C1 segment of cervical spinal cord (tissue), 14 donors: ENCODE measurements around the gene OPCML.

Source experiments
- DNase-seq, 14 donors: peaks; one replicate each; lab custom pipeline; 2025; lab: John Stamatoyannopoulos, UW

Gene OPCML

DNA sequence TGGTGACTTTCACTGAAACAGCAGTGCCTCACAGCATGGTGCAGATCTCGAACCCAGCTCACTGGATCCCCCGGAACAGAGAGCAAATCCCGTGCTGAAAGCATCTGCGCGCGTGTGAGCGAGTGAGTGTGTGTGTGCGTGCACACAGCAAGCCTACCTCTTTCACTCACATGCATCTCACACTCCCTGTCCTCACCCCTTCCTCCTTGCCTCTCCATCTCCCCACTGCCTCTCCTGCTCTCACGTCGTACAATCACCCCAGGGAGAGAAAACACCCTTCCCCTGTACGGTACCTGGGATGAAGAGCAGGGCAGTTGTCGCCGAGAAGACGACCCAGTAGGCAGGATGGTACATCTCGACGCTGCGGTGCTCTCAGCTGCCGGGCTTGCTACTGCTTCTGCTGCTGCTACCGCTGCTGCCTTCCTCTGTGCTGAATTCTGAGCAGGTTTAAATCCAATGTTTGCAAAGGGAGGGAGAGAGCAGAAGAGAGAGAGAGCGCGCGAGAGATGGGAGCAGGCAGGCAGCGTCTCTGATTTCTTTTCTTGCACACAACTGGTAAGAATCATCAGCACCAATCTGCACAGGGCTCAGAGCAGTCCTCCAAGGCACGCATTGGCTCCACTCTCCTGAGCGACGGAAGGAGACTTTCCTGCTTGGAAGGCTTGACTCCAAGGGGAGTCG lies at the start of gene OPCML:
Gene OPCML, minus strand, starts transcription at position 531 of the 681 bp plus-strand sequence.
- no peak for DNase-seq

DNA sequence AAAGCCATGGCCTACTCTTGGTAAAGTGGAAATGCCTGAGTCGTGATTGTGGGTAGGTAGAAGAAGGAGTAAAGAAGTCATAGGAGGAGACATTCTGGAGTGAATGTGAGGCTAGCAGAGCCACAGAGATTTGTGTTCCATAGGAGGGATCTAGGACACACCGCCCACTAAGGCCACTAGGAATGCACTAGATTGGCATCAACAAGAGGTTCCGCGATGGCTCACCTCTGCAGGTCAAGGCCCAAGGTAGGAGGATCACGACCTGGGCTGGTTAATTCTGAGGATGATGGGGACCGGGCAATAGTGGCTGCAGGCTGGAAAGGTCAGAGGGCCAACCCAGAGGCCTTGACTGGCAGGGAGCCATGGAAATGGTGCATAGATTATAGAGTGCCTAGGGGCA lies 48.8 kb upstream of the OPCML start:
- DNase-seq: no peak

DNA sequence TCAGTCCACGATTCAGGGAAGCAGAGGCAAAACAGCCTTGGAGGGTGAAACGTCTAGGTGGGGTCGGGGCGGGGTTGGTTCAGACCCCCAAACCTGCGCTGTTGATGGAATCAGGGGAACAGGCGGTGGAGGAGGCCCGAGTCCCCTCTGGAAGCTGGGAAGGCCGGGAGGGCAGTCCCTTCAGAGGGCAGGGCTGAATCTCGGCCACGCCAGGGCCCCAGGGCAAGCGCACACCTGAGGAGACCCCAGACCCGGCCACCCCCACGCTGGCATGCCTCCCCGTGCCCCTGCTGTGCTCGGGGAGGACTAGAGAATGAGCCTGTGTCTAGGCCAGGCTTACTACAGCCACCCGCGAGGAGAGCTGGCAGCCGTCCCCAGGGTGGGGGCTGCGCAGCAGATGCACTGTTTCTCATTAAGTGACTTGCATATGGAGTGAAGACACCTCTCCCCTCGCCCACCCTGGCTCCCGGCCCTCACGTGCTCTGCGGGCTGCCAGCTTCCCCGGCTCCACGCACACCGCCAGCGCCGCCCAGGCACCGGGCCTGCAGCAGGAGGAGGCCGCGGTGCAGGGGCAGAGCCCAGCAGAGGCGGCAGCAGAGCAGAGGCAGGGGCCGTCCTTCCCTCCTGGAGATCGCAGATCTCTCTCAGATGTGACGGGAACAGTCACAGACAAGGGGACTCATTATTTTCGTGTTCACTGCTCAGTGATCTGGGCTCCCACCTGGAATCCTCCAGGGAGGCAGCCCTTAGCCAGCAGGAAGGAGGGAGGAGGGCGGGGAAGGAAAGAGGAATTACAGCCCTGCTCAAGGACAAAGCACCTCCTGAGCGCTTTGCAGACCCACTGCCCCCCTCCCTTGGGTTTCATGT lies 47.1 kb upstream of the OPCML start:
- no peak for DNase-seq

DNA sequence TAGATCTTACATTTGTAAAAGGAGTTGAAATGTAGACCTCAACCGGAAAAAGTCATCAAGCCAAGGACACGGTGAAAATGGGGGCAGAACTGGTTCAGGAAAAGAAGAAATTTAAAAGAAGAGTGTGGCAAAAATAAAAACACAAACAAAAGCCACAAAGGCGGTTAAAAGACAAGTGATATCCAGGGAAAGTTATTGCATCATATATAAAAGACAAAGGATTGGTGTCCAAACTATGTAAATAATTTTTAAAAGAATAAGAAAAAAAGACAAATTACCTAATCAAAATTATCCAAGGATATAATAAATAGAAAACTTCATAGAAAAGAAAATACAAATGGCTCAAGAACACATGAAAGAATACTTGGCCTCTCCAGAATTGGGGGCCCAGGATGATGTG lies 45.1 kb upstream of the OPCML start:
- DNase-seq: no peak

DNA sequence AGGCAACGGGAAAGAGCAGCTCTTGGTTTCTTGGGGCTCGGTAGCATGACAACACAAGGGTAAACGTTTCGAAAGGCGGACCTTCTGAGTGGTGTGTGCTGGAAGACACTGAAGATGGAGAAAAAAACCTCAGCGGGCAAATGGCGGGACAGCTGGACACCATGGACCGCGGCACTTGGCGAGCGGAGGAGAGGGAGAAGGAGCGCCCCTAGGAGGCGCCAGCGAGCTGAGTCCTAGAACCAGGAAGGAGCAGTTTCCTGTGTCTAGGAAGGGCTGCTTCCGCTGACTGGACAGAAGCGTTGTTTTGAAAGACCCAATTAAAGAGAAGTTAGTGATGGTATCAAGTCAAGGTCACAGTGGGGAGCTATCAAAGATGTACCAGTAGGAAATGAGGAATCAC lies 44.0 kb upstream of the OPCML start:
- no peak for DNase-seq

DNA sequence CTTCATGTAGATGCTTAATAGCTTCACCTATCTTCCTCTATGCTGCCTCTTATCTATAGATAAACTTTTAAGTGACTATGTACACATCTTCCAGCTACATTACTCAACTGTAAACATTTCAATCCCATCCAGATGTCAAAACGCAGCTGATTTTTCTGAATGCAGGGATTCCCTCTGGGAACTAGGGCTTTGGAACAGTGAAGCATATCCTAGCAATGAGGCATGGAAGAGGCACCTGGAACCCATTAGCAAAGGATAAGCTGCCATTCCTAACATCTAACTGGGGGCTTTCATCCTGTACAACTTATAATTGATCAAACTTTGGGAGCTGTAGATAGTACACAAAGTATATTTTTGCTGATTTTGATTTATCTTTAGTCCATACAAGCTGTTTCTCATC lies 40.8 kb upstream of the OPCML start:
- no peak for DNase-seq

DNA sequence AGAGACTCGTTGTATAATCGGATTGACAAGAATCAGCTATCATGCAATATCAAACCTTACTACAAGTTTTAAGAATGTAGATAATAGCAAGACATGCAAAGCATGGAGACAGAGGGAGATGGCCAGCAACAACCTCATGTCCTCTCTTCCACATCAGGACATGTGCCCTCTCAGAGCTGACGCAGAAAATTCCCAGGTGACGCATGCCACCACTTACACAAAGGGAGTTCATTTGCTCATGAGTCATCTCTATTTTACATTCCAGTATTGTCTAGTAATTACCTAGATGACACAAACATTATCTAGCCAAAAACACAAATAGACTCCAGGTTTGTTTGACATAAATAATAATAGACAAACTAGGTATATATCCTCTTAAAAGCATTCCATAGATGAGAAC lies 38.1 kb upstream of the OPCML start:
- DNase-seq: no peak

DNA sequence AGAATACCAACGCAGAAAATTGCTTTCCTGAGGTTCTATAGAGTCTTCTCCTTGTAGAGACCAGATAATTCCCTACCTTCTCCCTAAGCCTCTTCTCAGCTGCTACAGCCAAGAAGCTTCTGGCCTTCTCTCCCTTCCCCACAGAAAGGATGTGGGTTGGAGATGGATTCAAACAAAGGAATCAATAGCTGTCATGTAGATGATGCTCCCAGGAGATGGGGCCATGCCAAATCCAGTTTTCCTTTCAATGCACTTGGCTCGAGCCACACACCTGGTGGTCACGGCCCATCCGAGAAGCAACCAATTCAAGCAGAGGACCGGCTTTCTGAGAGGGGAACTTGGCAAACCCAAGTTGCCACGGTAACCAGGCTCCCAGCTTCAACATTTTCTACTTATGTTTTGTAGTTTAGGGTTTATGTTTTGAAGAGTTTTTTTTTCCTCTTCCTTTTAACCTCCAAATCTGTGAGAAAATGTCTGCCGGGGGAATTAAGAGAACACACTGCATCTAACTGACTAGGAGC lies 31.3 kb upstream of the OPCML start:
- DNase-seq: no peak

DNA sequence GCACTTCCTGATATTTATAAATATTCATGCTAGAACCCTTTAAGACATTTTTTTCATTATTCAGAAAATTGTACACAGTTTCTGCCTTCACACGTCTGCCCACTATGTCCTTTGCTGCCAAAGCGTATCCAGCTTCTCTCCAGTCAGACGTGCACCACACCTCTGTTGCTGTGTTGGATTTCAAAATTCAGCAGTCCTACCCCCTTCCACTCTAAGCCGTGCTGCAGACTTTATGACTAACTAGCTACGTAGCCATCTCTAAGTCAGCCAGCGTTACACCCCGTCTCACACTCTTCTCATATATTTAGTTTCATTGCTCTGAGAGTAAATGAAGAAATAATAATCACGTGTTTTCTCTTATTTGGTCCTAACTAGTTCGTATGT lies 28.2 kb upstream of the OPCML start:
- no peak for DNase-seq

DNA sequence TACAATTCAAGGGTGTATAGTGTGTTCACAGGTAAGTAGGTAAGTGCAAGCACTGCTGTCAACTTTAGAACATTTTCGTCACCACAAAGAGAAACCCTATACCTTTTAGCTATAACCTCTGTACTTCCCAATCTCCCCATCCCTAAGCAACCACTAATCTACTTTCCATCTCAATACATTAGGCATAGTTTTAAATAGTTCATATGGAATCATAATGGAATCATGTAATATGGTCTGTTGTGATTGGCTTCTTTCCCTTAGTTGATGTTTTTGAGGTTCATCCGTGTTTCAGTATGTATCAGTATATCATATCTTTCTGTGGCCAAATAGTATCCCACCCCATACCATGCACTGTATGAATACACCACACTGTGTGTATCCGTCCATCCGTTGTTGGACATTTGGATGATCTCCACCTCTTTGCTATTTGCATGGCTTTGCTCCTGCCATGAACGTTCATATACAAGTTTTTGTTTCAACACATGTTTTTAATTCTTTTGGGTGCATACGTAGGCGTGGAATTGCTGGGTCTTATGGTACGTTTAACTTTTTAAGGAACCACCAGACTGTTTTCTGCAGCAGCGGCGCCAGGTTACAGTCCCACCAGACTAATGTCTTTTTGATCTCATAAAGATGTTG lies 27.7 kb upstream of the OPCML start:
- DNase-seq: no peak

DNA sequence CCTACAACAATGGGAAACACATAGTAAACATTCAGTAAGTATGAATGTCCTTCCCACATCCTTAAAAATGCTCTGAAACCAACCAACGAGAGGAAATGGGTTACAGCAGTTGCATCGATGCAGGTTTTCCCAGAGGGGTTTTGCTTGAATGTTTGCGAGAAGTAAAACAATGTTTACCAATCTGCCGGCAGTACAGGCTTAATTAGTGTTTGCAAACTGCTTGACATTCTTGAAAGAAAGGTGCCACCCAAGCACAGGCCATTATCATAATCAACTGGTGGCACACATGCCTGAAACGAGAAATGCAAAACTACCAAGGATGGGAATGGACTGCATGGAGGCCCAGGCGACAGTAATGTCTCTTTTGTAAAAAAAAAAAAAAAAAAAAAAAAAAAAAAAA lies 27.1 kb upstream of the OPCML start:
- DNase-seq: no peak

DNA sequence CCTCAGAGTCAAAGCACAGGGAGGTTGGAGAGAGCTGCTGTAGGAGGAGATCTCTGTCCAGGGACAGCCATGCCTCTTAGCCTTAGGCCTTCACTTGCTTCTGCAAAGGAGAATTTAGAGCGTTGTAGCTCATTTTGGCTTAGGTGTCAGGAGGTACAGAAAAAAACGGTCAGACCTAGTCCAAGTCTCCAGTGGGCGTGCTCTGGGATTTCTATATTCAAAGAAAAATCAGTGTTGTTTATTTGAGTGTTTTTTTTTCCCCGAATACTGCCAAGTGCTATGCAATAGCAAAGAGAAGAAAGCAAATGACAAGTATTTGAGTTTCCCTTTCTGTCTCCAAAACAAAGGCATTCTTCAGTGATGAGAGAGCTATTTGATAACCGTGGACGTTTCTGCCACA lies 22.7 kb upstream of the OPCML start:
- no peak for DNase-seq

DNA sequence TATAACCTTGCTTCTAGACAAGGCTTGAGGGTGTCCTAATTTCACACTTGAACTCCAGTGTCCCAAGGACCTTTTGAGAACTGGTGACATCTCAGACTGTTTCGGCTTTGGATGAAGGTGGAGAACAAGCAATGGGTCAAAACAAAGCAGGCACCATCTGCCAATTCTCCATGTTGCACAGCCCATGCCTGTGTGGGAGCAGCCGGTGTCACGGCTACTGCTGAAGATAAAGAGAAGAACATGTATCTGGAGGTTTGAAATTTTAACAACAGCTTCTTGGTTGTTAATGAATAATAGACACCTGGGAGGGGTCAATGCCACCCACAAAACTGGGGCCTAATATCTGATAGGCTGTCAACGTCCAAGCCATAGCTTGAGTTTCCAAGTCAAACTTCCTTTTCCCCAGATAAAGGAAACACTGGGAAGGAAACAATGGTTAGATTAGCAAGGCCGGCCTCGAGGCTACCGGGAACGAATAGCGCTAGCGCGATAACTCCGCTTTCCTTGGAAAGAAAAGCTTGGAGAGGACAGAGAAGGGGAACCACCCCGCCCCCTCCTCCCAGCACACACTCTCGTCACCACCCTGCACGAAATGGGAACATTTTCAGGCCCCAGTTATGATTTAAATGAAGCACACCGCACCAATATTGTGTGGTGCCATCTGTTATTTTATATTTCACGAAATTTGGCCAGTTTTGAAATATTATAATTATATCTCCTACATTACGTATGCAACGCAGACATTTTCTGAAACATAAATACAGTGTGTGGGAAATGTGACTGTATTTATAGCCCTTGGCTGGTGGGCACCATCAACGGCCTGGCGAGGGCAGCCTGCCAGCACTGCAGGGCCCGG lies 21.8 kb upstream of the OPCML start:
- no peak for DNase-seq

DNA sequence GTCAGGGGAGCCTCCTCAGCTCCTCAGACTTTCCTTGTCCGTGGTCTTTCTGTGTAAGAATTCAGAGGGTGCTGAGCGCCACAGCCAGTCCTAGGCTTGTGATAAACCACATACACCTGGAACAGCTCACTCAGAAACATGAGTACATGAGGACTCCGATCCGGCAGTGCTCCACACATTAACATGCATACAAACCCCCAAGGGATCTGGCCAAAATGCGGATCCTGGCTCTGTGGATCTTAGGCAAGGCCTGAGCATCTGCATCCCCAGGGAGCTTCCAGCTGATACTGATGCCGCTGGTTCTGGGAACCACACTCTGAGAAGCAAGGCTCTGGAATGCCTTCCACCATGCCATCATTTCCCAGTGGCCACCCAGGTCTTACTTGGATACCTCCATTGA lies 20.6 kb upstream of the OPCML start:
- no peak for DNase-seq

DNA sequence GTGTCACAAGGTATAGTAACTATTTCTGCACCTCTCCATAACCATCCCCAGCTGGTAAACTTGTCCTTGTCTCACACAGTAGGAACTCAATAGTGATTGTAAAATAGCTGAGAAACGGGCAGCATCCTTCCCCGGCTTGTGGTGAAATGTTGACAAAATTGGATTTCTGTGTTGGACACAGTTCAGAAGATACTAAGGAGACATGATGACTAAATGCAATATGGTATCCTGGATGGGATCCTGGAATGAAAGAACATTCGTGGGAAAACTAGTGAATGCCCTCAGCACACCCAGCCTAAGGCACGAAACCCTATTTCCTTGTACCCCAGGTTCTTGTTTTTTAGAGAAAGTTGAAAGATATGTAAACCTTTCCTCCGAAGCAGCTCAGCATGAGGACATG lies 18.8 kb upstream of the OPCML start:
- no peak for DNase-seq

DNA sequence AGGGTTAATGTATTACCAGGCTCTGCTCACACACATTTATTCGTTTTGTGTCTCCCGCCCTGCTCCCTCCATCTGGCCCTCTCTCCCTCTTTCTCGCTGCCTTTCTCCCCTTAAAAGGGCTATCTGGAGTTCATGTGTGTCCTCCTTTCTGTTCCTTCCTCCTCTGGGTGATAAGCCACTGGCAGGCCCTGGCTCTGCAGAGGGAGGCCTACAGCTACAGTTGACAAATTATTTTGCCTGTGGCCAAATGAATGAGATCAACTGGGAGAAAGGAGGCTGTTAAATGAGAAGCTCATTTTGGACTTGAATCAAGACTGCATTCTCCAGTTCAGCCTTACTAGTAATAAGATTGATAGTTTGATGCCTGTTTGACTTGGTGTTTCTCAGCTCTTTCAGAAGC lies 17.5 kb upstream of the OPCML start:
- no peak for DNase-seq

DNA sequence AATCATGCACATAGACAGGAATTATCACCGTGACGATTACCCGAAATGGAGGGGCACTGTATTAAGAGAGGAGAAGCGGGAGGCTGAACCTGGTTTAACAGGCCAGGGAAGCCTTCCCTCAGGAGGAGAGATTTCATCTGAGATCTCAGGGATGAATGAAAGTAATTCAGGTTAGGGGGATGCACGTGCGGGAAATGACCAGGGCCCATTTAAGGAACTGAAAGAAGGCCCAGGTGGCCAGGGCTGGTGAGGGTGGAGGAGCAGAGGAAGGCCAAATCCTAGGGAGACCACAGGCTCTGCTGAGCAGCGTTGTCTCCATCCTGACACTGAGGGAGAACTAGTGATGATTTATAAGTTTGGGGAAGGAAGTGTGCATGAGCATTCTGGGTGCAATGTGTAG lies 16.3 kb upstream of the OPCML start:
- no peak for DNase-seq

DNA sequence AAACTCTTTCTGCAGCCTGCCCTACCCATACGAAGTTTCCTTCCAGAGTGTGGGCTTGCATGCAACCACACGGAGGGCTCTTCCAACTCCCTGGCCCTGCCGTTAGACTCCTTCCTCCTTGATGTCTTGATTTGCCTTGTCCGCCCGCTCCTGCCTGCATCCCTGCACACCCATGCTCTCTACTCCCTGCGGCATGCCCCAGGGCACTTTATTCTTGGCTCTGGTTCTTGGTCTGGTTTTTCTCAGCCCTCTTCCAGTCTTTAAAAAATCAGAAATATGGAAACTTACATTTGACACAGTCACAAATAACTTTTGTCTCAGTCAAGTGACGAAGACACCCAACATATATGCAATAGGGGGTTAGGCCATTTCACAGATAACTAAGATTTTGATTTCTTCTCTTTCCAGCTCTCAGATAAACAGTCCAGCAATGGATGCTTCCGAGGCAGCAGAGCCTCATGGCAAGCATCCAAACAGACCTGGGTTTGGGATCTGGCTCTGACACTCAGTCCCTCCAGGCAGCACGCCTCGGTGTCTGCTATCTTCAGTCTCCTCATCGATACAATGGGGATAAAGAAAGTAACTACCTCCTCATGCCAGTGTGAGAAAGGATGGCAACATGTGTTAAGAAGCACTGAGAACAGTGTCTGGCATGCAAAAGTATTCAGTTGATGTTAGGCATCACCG lies 15.7 kb upstream of the OPCML start:
- no peak for DNase-seq

DNA sequence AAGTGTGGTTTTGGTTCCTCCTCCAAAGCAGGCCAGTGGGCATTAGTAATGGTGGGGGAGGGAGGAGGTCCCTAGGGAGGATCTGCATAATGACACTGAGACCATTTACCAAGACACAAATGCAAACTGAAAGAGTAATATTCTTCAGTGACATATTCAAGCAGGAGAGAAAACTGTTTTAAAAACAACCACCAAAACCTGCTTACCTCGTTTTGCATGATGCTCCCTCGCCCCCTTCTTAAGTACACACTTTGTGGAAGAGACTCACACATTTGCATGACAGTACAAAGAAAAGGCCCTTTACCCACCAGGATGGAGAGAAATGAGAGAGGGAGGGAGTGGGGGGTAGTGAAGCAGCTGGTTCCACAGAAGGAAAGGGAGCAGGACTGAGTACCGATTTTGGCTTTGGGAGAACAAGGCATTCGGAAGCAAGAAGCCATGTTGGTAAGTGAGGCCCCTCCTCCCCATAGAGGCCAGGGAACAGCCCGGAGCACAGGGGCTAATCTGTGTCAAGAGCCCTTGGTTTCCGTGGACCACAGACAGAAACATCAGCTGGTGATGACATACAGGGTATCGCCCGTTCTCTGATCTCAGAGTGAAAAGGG lies 13.0 kb upstream of the OPCML start:
- no peak for DNase-seq

DNA sequence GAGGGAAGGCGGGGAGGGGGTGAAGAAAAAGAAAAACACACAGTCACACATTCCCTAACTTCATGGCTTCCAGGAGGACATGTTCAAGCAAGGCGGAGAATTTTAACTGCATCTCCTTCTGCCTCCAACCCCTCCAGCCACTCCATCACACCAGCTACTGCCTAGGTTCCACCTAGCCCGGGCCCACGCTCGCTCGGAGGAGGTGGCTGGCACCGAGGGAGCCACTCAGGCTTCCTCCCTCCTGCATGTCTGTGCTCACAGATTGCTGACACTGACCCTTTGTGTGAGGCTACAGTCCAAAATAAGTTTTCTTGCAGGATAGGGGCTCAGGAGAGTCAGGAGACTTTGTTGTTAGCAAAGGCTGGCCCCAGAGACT lies 9.4 kb upstream of the OPCML start:
- no peak for DNase-seq
